Activated CD4-positive, alpha-beta T cell treated with anti-CD3 and anti-CD28 coated beads, Interleukin-2, Interleukin-4, amounts not matched to agents 100 ng/mL and 50 ng/mL, durations not matched to agents 16 hours and 8 hours (primary cell): ENCODE results near the gene EFNA1.

Source experiments
- DNase-seq: peaks from one replicate; pipeline ENCODE4 v3.0.0-alpha.2; 2020; ENCODE audit warnings: low spot score

The EFNA1 gene

DNA sequence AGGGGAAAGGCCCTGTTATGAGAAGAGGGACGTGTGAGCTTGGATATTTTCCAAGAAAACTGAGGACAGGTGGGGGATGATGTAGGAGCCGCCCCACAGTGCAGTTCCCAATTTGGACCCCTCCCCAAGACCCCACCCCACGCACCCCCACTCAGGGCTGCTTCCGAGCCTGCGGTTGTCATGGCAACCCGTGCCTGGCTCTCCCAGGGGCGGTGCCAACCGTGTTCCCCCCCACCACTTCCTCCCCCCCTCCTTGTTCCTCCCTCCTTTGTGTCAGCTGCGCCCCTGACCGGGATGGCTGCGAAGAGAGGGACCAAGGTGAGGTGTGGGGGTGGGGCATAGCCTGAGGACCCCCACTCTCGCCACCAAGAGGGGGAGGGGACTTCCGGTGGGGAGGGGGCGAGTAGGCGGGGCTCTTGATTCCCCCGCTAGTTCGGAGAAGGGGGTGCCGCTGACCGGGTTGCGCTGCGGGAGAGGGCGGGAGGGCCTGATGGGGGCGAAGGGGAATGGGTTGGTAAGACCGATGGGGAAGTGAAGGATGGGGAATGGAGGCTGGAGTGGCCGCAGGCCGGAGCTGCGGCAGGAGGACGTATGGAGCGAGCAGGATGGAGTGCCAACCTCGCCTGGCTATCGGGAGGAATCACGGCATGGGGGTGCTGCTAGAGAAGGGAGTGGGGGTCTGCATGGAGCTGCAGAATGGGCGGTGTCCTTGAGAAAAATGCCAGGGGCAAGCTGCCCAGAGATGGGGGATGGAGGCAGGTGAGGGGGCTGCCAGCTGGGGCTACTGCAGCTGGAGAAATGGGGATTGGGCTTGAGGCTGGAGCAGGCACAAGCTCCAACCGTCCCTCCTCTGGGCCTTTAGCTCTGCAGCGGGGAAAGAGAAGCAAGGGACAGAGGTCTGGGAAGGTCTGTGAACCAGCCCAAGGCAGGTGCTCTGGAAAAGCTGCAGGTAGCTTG, 46.9 kb downstream of the EFNA1 start:
- peak; percentile 53 for DNase-seq

- DNase-seq = no peak
Measured at GRCh38 chr1:155175281-155175926, 47.7 kb downstream of the EFNA1 start.

DNA sequence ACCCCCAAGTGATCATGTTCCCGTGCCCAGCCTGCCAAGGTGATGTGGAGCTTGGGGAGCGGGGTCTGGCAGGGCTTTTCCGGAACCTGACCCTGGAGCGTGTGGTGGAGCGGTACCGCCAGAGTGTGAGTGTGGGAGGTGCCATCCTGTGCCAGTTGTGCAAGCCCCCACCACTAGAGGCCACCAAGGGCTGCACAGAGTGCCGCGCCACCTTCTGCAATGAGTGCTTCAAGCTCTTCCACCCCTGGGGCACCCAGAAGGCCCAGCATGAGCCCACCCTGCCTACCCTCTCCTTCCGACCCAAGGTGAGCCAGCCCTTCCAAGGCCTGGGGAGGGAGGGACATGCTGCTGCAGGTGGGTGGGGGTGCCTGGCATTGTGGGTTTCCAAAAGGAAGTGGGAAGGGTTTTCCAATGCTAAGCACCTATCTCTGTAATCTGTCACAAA, 48.3 kb downstream of the EFNA1 start:
- peak; percentile 33 for DNase-seq

DNA sequence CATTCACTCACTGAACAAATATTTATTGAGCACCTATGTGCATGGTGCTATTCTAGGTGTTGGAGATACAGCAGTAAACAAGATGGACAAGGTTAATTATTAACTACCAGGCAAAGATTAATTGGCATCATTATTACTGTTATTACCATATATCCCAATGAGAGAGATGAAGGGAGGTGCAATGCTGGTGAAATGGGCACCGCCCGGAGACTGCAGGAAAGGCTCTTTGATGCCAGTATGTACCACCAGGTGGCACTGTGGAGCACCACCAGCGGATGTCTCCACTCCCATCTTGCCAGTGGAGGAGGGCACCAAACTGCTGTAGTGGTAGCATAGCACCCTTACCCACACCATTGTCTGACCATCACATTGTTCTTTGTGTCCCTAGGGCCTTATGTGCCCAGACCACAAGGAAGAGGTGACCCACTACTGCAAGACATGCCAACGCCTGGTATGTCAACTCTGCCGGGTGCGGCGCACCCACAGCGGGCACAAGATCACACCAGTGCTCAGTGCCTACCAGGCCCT, 48.9 kb downstream of the EFNA1 start:
- DNase-seq = peak; percentile 92

DNA sequence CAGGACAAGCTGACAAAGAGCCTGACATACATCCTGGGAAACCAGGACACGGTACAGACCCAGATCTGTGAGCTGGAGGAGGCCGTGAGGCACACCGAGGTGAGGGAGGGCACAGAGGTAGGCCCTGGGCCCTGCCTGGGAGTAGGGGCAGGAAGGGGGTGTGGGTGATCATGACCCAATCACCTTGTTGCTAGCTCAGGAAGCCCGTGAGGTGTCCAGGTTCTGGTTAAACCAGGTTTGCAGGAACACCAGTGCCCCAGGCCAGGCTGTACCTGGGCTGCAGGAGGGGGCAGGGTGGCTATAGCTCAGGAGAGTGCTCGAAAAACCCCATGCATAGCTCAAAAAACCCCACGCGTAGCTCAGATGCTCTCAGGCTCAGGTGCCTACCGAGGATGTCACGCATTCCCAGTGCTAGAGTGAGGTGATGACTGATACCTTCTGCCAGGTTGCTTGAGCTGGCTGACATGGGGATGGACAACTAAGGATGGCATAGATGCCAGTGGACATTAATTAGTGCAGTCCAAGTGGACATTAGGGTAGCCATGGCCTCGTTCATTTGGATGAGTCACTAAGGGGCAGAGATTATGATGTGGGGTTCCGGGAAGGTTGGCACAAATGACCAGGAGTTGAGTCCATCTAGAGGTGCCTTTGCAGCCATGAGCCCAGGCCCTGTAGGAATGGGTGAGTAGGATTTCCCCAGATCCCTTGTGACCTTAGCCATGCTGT, 49.7 kb downstream of the EFNA1 start:
- DNase-seq = no peak

DNA sequence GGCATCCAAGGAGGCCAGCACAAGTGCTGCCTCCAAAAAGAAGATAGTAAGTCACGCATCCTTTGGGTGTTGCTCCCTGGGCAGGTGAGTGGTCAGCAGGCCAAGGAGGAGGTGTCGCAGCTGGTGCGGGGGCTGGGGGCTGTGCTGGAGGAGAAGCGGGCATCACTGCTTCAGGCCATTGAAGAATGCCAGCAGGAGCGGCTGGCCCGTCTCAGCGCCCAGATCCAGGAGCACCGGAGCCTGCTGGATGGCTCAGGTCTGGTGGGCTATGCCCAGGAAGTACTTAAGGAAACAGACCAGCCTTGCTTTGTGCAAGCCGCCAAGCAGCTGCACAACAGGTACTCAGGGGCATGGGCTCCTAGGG, 50.2 kb downstream of the EFNA1 start:
- no peak for DNase-seq

- no peak for DNase-seq
Measured at GRCh38 chr1:155178441-155179111, 50.9 kb downstream of the EFNA1 start.

DNA sequence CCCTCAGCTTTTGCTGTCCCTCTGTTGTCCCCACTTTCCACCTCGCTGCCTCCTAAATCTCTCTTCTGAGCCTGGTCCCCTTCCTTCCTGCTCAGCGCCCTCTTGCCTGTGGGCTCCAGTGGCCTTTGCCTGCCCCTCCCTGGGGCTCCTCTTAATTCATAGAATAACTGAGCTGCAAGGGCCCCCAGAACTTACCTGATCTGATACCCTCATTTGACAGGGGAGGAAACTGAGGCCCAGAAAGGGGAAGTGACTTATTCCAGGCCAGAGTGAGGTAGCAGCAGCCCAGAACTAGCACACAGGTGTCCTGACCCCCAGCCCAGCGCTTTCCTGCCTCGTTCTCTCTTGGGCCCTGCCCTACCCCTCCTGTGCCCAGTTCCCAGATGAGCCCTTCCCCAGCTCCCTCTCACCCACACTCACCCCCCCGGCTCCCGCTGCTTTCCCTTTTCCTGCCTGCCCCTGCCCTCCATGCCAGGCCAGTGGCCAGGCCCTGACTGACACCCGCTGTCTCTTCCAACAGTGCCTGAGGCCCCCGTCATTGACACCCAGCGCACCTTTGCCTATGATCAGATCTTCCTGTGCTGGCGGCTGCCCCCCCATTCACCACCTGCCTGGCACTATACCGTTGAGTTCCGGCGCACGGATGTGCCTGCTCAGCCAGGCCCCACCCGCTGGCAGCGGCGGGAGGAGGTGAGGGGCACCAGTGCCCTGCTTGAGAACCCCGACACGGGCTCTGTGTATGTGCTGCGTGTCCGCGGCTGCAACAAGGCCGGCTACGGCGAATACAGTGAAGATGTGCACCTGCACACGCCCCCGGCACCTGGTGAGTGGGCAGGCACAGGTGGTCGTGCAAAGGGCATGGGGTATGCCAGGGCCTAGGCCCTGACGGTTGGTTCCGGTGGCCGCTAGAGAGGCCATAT, 51.7 kb downstream of the EFNA1 start:
- DNase-seq = no peak

DNA sequence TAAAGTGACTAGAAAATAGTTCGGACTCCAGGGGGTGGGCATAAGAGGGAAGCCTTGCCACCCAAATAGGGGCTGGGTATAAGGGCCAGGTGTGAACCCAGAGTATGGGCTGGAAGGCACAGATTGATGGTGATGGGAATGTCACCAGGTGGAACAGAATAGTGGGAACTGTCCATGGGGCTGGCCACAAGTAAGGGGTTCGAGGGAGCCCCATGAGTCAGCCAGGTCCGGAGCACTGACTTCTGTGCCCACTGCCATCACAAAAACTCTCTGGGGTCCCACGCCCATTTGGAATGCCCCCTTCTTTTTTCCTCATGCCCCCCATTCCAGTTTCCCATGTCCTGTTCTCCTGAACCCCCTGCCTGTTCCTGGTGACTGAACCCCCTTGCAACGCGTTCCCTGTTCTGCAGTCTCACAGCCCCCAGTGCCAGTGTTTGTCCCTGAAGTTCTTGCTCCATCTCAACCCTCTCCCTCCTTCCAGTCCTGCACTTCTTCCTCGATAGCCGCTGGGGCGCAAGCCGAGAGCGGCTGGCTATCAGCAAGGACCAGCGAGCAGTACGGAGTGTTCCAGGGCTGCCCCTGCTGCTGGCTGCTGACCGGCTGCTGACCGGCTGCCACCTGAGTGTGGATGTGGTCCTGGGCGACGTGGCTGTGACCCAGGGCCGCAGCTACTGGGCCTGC, 53.8 kb downstream of the EFNA1 start:
- DNase-seq = no peak

- no peak for DNase-seq
Measured at GRCh38 chr1:155182052-155182550, 54.4 kb downstream of the EFNA1 start.

- no peak for DNase-seq
Measured at GRCh38 chr1:155183775-155184221, 56.1 kb downstream of the EFNA1 start.

- DNase-seq = no peak
Measured at GRCh38 chr1:155184351-155184811, 56.7 kb downstream of the EFNA1 start.
